ENCODE data around the gene COMMD1.

- TF ChIP-seq CTCF (IDR thresholded peaks at IDR 0.05; ENCODE audit: low read depth, low read length, poor library complexity, severe bottlenecking) (no peak), EZH2phosphoT487 (IDR thresholded peaks at IDR 0.05; ENCODE audit: borderline replicate concordance, low read length) (no peak)
Observed at GRCh38 chr2:61878761-61879160, 26.7 kb upstream of the COMMD1 start.

Measured in DOHH2 (cell line).